ACC112 (cell line): Measurements from ENCODE around the gene MORF4L1.
"Not testable (repeated sequence)": the region's sequence is repeated elsewhere in the genome, so short reads cannot be mapped to it uniquely, and the experiment has no call there.

Experiments
- H2AFZ ChIP-seq: fragments of 200-600 bp; sonication (generic); one replicate; pipeline ENCODE4 v1.6.0; 2017; ENCODE audit warnings: antibody characterized with exemption, low read length; ENCODE audit not compliant: unreplicated experiment
- H3K27ac ChIP-seq: fragments of 200-600 bp; sonication (generic); 2 replicates; pipeline ENCODE4 v1.5.1; 2014; ENCODE audit warnings: low read depth, mild to moderate bottlenecking, antibody characterized with exemption, low read length, moderate library complexity
- H3K27me3 ChIP-seq: fragments of 200-600 bp; sonication (generic); 2 replicates; pipeline ENCODE4 v1.6.1; 2014; ENCODE audit warnings: mild to moderate bottlenecking, antibody characterized with exemption, low read length, moderate library complexity, mixed read lengths; ENCODE audit not compliant: insufficient read depth
- H3K36me3 ChIP-seq: fragments of 200-600 bp; sonication (generic); 2 replicates; pipeline ENCODE4 v1.6.1; 2016; ENCODE audit warnings: mild to moderate bottlenecking, antibody characterized with exemption, low read length, moderate library complexity, mixed read lengths; ENCODE audit not compliant: insufficient read depth
- H3K4me1 ChIP-seq: fragments of 200-600 bp; sonication (generic); one replicate; pipeline ENCODE4 v1.6.1; 2016; ENCODE audit warnings: low read length, mixed read lengths; ENCODE audit not compliant: insufficient read depth, unreplicated experiment, control insufficient read depth
- H3K4me3 ChIP-seq: fragments of 200-600 bp; sonication (generic); 2 replicates; pipeline ENCODE4 v1.5.1; 2014; ENCODE audit warnings: mild to moderate bottlenecking, low read depth, low read length
- H3K79me2 ChIP-seq: fragments of 200-600 bp; sonication (generic); one replicate; pipeline ENCODE4 v1.6.0; 2016; ENCODE audit warnings: low read length; ENCODE audit not compliant: control insufficient read depth, unreplicated experiment, insufficient read depth

Gene MORF4L1

GRCh38 chr15:78927077-78927790, 54.5 kb downstream of the MORF4L1 start:
- H3K4me3 ChIP-seq: no peak overlapping the region
- no peaks in the 10 kb centered on the region for H3K79me2 ChIP-seq
- no peaks in the 10 kb centered on the region for H3K27me3 ChIP-seq
- H2AFZ ChIP-seq: no peak overlapping the region
- H3K36me3 ChIP-seq: peaks cover 5% of the 10 kb centered on the region; the same call in 1 of the 2 replicates
- no peak overlapping the region for H3K27ac ChIP-seq
- peaks cover 8% of the 10 kb centered on the region for H3K4me1 ChIP-seq

- not testable (repeated sequence) for H3K36me3 ChIP-seq, H3K27ac ChIP-seq, H3K4me3 ChIP-seq
Measured at GRCh38 chr15:78928176-78928575, 55.5 kb downstream of the MORF4L1 start.

GRCh38 chr15:78928616-78929093, 56.0 kb downstream of the MORF4L1 start:
- no peaks in the 10 kb centered on the region for H3K36me3 ChIP-seq
- H3K79me2 ChIP-seq: no peaks in the 10 kb centered on the region
- H3K4me3 ChIP-seq: no peak overlapping the region
- no peak overlapping the region for H2AFZ ChIP-seq
- H3K4me1 ChIP-seq: peaks cover 8% of the 10 kb centered on the region
- no peaks in the 10 kb centered on the region for H3K27me3 ChIP-seq
- H3K27ac ChIP-seq: no peak overlapping the region

More at GRCh38 chr15:78928176-78928575, 55.5 kb downstream of the MORF4L1 start:
- H3K4me1 ChIP-seq, H3K27me3 ChIP-seq, H2AFZ ChIP-seq, H3K79me2 ChIP-seq: not testable (repeated sequence)

GRCh38 chr15:78929536-78930264, 57.0 kb downstream of the MORF4L1 start:
- no peaks in the 10 kb centered on the region for H3K79me2 ChIP-seq
- no peaks in the 10 kb centered on the region for H3K36me3 ChIP-seq
- no peak overlapping the region for H3K27ac ChIP-seq
- H3K27me3 ChIP-seq: no peaks in the 10 kb centered on the region
- peaks cover 8% of the 10 kb centered on the region for H3K4me1 ChIP-seq
- H3K4me3 ChIP-seq: no peak overlapping the region
- no peak overlapping the region for H2AFZ ChIP-seq

- Histone ChIP-seq H3K4me1 (peaks cover 8% of the 10 kb centered on the region), H3K27ac (no peak overlapping the region), H3K79me2 (no peaks in the 10 kb centered on the region), H3K36me3 (no peaks in the 10 kb centered on the region), H3K4me3 (no peak overlapping the region), H2AFZ (no peak overlapping the region), H3K27me3 (no peaks in the 10 kb centered on the region)
Measured at GRCh38 chr15:78930577-78931388, 58.1 kb downstream of the MORF4L1 start.

- H3K36me3 ChIP-seq: no peaks in the 10 kb centered on the region
Measured at GRCh38 chr15:78931439-78932257, 59.0 kb downstream of the MORF4L1 start.

GRCh38 chr15:78932258-78932808, 59.6 kb downstream of the MORF4L1 start:
- no peaks in the 10 kb centered on the region for H3K79me2 ChIP-seq
- H3K27me3 ChIP-seq: no peaks in the 10 kb centered on the region
- peaks cover 8% of the 10 kb centered on the region for H3K4me1 ChIP-seq
- no peaks in the 10 kb centered on the region for H3K36me3 ChIP-seq
- H3K27ac ChIP-seq: no peak overlapping the region
- no peak overlapping the region for H2AFZ ChIP-seq
- no peak overlapping the region for H3K4me3 ChIP-seq

More at GRCh38 chr15:78931439-78932257, 59.0 kb downstream of the MORF4L1 start:
- peaks cover 8% of the 10 kb centered on the region for H3K4me1 ChIP-seq
- no peaks in the 10 kb centered on the region for H3K79me2 ChIP-seq
- no peaks in the 10 kb centered on the region for H3K27me3 ChIP-seq
- no peak overlapping the region for H3K4me3 ChIP-seq
- no peak overlapping the region for H2AFZ ChIP-seq
- H3K27ac ChIP-seq: no peak overlapping the region

GRCh38 chr15:78933187-78933822, 60.6 kb downstream of the MORF4L1 start:
- H3K79me2 ChIP-seq: no peaks in the 10 kb centered on the region
- H3K27ac ChIP-seq: no peak overlapping the region
- no peak overlapping the region for H2AFZ ChIP-seq
- H3K4me1 ChIP-seq: peaks cover 8% of the 10 kb centered on the region
- H3K36me3 ChIP-seq: no peaks in the 10 kb centered on the region
- no peak overlapping the region for H3K4me3 ChIP-seq
- H3K27me3 ChIP-seq: no peaks in the 10 kb centered on the region

- H3K79me2 ChIP-seq: no peaks in the 10 kb centered on the region
- no peak overlapping the region for H3K4me3 ChIP-seq
- no peaks in the 10 kb centered on the region for H3K27me3 ChIP-seq
- peaks cover 12% of the 10 kb centered on the region for H3K4me1 ChIP-seq
- no peak overlapping the region for H3K27ac ChIP-seq
- H2AFZ ChIP-seq: no peak overlapping the region
- H3K36me3 ChIP-seq: no peaks in the 10 kb centered on the region
Measured at GRCh38 chr15:78933823-78934654, 61.3 kb downstream of the MORF4L1 start.
